C4-2B (cell line): ENCODE data around the gene CISTR.

Source experiments
- H3K27ac ChIP-seq: fragments of 450-650 bp; 2 replicates; pipeline ENCODE4 v1.5.1; 2017
- ZFX ChIP-seq: fragments of 450-650 bp; IDR thresholded peaks from 2 replicates; pipeline ENCODE4 v1.6.1; 2017
- TF ChIP-seq, protein P1 (sequence below): fragments of 450-650 bp; conservative IDR thresholded peaks from 2 replicates; pipeline ENCODE4 v1.5.1; 2017; ENCODE audit warnings: mild to moderate bottlenecking

The CISTR gene

GRCh38 chr12:53751336-53752191 is at the start of gene CISTR:
Gene CISTR (minus strand): TSS chr12:53751979.
- no peak for TF ChIP-seq ZFX
- TF ChIP-seq, protein P1, sequence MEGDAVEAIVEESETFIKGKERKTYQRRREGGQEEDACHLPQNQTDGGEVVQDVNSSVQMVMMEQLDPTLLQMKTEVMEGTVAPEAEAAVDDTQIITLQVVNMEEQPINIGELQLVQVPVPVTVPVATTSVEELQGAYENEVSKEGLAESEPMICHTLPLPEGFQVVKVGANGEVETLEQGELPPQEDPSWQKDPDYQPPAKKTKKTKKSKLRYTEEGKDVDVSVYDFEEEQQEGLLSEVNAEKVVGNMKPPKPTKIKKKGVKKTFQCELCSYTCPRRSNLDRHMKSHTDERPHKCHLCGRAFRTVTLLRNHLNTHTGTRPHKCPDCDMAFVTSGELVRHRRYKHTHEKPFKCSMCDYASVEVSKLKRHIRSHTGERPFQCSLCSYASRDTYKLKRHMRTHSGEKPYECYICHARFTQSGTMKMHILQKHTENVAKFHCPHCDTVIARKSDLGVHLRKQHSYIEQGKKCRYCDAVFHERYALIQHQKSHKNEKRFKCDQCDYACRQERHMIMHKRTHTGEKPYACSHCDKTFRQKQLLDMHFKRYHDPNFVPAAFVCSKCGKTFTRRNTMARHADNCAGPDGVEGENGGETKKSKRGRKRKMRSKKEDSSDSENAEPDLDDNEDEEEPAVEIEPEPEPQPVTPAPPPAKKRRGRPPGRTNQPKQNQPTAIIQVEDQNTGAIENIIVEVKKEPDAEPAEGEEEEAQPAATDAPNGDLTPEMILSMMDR: no peak
- H3K27ac ChIP-seq: peak within 1 kb of the TSS; percentile 95

- no peak overlapping the region for H3K27ac ChIP-seq
- no peak for TF ChIP-seq ZFX
- TF ChIP-seq, protein P1: no peak
Observed at GRCh38 chr12:53798575-53798974, 46.8 kb upstream of the CISTR start.

- no peak overlapping the region for H3K27ac ChIP-seq
- TF ChIP-seq ZFX: no peak
- TF ChIP-seq, protein P1: no peak
Observed at GRCh38 chr12:53795927-53796326, 44.1 kb upstream of the CISTR start.

GRCh38 chr12:53793221-53793620 is 41.4 kb upstream of the CISTR start:
- no peak for TF ChIP-seq ZFX
- TF ChIP-seq, protein P1: no peak
- no peak overlapping the region for H3K27ac ChIP-seq

DNA sequence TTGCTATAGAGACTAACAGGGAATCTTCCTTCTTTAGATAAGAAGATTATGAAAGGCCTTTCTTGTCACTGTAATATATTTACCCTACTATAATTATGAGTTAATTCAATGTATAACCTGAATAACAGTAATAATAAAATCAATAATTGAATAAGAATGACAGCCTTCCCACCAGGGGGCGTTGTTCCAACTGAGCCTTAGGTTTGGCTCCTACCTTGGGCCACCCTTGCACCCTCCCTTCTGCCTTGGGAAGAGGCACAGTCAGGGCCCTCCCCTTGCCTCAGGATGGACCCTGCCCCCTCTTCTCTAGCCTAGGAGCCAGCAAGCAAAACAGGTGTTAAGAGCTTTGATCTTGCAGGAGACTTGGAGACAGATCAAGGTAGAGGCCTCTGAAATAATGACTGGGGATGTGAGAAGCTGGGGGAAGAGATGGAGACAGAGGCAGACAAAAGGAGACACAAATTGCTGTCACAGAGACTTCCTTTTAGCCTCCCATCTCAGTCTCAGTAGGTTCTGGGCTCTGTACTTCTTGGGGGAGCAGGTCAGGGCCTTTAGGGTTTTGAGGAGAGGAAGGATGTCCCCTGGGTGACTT is 40.1 kb upstream of the CISTR start:
- TF ChIP-seq, protein P1: peak; percentile 72
- no peak for TF ChIP-seq ZFX
- H3K27ac ChIP-seq: no peak overlapping the region

- no peak for TF ChIP-seq ZFX
- TF ChIP-seq, protein P1: no peak
- no peak overlapping the region for H3K27ac ChIP-seq
Observed at GRCh38 chr12:53789570-53789969, 37.8 kb upstream of the CISTR start.

GRCh38 chr12:53788892-53789291 is 37.1 kb upstream of the CISTR start:
- TF ChIP-seq, protein P1: no peak
- TF ChIP-seq ZFX: no peak

More at GRCh38 chr12:53788892-53789291, 37.1 kb upstream of the CISTR start:
- no peak overlapping the region for H3K27ac ChIP-seq
